HG03103 (cell line): ENCODE measurements around the gene GEMIN4.

ENCODE experiments used
- ATAC-seq: cut with Tn5 transposase; IDR thresholded peaks from one replicate; pipeline ENCODE4 v1.9.1; 2021; ENCODE audit warnings: low read depth; ENCODE audit not compliant: unreplicated experiment

The GEMIN4 gene

DNA sequence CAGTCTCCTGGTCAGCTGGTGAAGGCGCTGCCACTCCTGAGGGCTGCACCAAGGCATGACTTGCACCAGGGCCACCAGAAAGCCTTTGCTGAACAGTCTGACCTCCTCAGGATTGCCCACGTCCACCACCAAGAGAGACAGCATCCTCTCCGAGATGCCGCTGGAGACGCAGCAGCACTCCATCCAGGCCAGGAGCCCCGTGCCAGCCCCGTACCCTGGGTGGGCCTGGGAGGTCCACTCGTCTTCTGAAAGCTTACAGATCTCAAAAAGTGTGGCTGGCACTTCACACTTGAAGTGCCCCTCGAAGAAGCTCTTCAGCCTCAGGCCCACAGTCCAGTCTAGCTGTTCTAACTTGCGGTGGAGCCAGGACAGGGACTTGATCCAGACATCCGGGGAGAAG is 6.7 kb downstream of the GEMIN4 start:
- ATAC-seq: no peak

DNA sequence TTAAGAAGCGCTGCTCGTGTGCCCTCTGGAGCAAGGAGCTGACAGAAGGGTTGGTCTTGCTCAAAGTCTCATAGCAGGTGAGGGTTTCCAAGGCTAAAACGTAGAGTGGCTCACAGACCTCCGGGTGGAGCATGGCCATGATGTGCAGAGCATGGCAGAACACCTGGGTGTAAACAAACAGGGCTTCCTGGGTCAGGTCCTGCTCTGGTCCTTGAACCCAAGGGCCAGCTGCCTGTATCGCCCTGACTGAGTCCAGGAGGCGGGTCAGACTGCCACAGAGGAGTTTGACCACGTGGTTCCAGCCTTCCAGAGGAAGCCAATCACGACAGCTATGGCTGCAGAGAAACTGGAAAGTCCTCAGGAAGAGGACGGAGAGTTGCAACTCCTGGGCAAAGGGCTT is 7.1 kb downstream of the GEMIN4 start:
- no peak for ATAC-seq

GRCh38 chr17:743139-743538 is 8.9 kb downstream of the GEMIN4 start:
- no peak for ATAC-seq

GRCh38 chr17:742147-742793 is 9.8 kb downstream of the GEMIN4 start:
- ATAC-seq: no peak

DNA sequence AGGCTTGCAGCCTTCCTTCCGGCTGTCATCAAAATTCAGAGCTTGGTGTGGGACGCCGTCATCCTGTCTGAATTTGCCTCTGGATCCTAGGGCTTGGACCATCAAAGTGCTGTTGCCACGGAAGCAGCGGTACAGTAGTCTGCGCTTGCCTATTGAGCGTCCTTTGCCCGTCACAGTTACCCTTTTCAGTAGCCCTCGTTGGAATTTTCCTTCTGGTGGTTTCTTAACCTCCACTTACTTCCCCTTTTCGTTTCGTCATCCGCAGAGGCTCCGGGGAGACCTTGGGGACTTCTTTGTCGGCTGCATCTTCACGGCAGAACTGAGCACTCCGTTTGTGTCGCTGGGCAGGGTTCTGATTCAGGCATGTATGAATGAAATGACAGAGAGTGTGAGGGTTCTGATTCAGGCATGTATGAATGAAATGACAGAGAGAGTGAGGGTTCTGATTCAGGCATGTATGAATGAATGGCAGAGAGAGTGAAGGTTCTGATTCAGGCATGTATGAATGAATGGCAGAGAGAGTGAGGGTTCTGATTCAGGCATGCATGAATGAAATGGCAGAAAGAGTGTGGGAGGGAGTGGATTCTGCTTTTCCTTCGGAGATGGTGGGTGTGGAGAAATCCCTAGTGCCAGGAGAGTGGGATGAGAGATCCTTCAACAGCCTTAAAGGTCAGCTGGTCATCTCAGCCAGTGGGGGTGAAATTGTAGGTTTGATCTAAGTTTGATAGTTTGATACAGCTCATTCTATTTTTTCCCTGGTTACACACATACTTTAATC is 11.6 kb downstream of the GEMIN4 start:
- ATAC-seq: peak; percentile 80

DNA sequence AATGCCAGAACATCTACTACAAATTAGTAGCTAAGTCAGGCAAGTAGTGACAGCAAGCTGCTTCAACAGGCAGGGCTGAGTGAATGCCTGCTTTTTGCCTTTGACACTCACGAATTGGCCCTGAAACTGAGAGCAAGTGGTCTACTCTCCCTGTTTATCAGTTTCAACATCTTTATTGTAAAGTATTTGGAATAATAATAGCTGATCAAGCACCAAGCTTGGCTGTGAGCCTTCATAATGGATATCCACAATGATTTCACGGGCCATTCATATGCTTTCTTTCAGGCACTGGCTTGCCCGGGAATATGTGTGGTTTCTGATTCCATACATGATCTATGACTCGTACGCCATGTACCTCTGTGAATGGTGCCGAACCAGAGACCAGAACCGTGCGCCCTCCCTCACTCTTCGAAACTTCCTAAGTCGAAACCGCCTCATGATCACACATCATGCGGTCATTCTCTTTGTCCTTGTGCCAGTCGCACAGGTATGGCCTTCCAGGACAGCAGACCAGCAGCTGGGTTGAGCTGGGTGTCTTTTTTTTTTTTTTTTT is 14.4 kb downstream of the GEMIN4 start:
- no peak for ATAC-seq

- ATAC-seq: no peak
Observed at GRCh38 chr17:733743-734142, 18.3 kb downstream of the GEMIN4 start.

GRCh38 chr17:732902-733720 is 19.0 kb downstream of the GEMIN4 start:
- peak; percentile 31 for ATAC-seq

DNA sequence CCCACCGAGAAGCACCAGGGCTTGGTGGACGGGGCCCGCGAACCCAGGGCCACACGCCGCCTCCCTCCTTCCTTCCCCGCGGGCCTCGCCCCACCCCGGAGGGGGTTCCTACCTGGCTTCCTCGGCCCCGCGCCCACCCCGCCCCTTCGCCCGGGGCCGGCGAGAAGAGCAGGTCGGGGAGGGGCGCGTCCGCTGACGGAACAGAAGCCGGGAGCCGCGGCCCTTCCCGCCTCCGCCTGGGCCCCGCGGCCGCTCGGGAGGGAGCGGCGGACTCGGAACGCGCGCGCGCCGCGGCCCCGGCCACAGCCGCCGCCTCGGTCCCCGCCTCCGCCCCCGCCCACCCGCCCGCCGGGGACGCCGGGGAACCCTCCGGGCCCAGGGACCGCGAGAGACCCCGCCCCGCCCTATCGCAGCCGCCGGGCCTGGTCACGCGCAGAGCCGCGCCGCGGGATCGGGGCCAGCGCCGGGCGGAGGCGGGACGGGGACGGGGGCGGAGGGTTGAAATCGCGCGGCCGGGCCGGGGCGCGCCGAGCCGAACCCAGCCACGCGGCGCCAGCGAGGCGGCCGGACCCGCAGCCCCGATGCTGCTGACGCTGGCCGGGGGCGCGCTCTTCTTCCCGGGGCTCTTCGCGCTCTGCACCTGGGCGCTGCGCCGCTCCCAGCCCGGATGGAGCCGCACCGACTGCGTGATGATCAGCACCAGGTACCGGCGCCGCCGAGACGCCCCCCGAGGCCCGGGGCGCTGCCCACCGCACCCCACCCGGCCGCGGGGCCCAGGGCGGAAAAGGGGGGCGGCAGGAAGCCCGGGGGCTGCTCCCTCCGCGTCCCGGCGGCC is 19.8 kb downstream of the GEMIN4 start, which contains the start of gene TLCD3A:
Gene TLCD3A (plus strand): TSS at position 530 of the 835 bp plus-strand sequence. CDS start 52 bp downstream, at position 582.
- peak; percentile 58 for ATAC-seq

DNA sequence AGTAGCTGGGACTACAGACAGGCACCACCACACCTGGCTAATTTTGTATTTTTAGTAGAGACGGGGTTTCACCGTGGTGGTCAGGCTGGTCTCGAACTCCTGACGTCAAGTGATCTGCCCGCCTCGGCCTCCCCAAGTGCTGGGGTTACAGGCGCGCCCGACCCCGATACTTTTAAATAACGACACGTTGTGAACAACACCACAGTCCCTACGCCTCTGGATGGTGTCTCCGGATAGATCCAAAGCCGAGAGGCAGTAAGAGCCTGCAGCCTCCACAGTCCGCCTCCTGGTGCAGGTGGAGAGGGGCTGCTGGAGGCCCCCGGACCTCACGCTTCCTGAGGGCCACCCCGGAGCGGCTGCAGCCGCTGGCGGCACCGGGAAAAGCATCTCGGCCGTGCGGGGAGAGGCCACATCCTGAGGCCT is 20.4 kb downstream of the GEMIN4 start:
- ATAC-seq: peak; percentile 13

DNA sequence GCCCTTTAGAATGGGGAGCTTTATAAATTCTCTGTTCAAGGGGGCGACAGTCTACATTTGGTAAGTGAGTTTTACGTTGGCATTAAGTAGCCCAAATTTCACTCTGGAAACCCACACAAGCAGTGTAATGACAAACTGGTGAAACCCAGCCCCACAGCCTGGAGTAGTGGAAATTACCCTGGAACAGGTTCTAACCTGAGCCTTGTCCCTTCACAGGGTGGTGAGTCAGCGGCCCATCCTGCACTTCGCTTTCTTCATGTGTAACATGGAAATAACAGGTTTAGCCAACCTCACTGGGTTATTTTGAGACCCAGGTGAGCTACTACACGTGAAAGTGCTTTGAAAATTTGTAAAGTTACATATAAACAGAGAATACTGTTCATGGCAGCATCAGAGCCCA is 23.2 kb downstream of the GEMIN4 start:
- no peak for ATAC-seq

GRCh38 chr17:726271-726919 is 25.7 kb downstream of the GEMIN4 start:
- ATAC-seq: no peak

- ATAC-seq: no peak
Observed at GRCh38 chr17:725746-726145, 26.3 kb downstream of the GEMIN4 start.

GRCh38 chr17:725084-725483 is 27.0 kb downstream of the GEMIN4 start:
- no peak for ATAC-seq

GRCh38 chr17:721540-721937 is 30.5 kb downstream of the GEMIN4 start:
- ATAC-seq: no peak

GRCh38 chr17:720706-721539 is 31.1 kb downstream of the GEMIN4 start:
- no peak for ATAC-seq

DNA sequence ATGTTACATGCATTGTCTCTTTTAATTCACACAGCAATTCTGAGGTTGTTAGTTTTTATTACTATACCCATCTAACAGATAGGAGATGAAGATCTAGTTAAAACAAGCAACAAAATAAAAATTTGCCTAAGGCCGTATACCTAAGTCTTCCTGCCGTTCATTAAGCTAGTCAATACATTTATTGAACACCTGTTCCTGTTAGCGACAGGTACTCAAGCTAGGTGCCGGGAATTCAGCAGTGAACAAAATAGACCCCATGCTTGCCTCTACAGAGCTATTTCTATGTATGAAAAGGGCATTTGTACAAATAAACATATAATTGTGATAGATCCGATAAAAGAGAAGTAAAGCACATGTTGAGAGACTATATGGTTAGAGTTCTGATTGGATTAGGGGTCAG is 34.0 kb downstream of the GEMIN4 start:
- ATAC-seq: no peak

GRCh38 chr17:708132-708531 is 43.9 kb downstream of the GEMIN4 start:
- no peak for ATAC-seq

DNA sequence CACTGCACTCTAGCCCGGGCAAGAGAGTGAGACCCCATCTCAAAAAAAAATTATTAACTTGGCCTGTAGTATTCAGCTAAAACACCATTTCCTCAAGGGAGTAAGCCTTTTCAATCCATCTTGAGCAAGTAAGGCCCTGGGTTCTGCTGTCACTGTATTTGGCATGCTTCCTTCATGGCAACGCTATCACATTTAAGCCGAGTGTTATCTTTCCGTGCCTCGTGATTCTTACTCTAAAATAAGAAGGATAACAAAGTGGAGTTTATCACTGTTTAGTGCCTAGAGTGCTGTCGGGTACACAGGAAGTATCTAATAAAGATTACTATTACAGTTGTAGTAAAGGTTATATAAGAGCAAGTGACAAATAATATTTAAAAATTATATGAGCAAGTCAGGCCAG is 46.2 kb downstream of the GEMIN4 start:
- ATAC-seq: no peak
